LNCAP (cell line): ENCODE results near the gene RPH3AL.

Experiments used
- CTCF ChIP-seq: fragments of 450-650 bp; IDR thresholded peaks from 2 replicates; pipeline ENCODE4 v1.5.1; 2017; ENCODE audit warnings: mild to moderate bottlenecking

The RPH3AL gene

GRCh38 chr17:298791-299450 lies 53.7 kb downstream of the RPH3AL start:
- no peak for TF ChIP-seq CTCF

GRCh38 chr17:297758-298157 lies 54.8 kb downstream of the RPH3AL start:
- no peak for TF ChIP-seq CTCF

- no peak for TF ChIP-seq CTCF
These were observed 55.5 kb downstream of the RPH3AL start for GRCh38 chr17:296906-297690.

- TF ChIP-seq CTCF: no peak
These were observed 56.2 kb downstream of the RPH3AL start for GRCh38 chr17:296379-296778.

GRCh38 chr17:292531-293382 lies 59.9 kb downstream of the RPH3AL start:
- TF ChIP-seq CTCF: no peak

GRCh38 chr17:292016-292415 lies 60.6 kb downstream of the RPH3AL start:
- no peak for TF ChIP-seq CTCF

GRCh38 chr17:291587-291986 lies 61.0 kb downstream of the RPH3AL start:
- no peak for TF ChIP-seq CTCF
